Epithelial cell of proximal tubule (primary cell): ENCODE data around the gene KLHL12. TPM values are rescaled to one million over a fixed set of nuclear protein-coding genes. Genes with fewer than 3 reads are reported as not detected.

ENCODE experiments used
- DNase-seq: peaks from one replicate; pipeline ENCODE4 v3.0.0-alpha.2; 2011; ENCODE audit warnings: low read depth
- H3K4me3 ChIP-seq: 2 replicates; pipeline ENCODE4 v1.5.1; 2011; ENCODE audit warnings: low read depth, mild to moderate bottlenecking, low read length
- total RNA-seq: library from RNA; depleted of rRNA; stranded (reverse); fragments of >200 nt; gene quantifications from 2 replicates; pipeline ENCODE4 v1.2.3, GENCODE V29; 2015
- TF ChIP-seq, protein P1 (sequence below): conservative IDR thresholded peaks from 2 replicates; pipeline ENCODE4 v1.5.1; 2012; ENCODE audit warnings: low read depth, mild to moderate bottlenecking, low read length

Gene KLHL12
- total RNA-seq, 1 donor from 2014 or later, result 25.9 TPM

DNA sequence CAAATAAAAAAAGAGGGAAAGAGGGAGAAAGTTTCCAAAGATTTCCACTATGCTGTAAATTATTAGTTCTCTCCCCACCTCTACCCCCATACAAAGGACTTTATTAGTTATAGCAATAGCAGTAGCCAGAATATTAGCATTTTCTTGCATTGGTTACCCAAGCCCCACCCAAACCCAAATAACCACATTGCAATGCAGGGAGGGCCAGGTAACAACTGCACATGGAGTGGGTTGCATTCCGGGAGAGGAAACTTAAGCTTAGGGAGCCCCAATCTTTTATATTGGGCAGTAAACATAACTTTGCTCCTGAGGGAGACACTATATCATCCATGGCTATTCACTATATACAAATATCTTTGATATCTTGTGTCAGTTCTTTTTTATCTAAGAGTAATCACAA lies 25.1 kb upstream of the KLHL12 start:
- DNase-seq, result no peak
- no peak overlapping the region for H3K4me3 ChIP-seq
- TF ChIP-seq, protein P1, sequence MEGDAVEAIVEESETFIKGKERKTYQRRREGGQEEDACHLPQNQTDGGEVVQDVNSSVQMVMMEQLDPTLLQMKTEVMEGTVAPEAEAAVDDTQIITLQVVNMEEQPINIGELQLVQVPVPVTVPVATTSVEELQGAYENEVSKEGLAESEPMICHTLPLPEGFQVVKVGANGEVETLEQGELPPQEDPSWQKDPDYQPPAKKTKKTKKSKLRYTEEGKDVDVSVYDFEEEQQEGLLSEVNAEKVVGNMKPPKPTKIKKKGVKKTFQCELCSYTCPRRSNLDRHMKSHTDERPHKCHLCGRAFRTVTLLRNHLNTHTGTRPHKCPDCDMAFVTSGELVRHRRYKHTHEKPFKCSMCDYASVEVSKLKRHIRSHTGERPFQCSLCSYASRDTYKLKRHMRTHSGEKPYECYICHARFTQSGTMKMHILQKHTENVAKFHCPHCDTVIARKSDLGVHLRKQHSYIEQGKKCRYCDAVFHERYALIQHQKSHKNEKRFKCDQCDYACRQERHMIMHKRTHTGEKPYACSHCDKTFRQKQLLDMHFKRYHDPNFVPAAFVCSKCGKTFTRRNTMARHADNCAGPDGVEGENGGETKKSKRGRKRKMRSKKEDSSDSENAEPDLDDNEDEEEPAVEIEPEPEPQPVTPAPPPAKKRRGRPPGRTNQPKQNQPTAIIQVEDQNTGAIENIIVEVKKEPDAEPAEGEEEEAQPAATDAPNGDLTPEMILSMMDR, result no peak

DNA sequence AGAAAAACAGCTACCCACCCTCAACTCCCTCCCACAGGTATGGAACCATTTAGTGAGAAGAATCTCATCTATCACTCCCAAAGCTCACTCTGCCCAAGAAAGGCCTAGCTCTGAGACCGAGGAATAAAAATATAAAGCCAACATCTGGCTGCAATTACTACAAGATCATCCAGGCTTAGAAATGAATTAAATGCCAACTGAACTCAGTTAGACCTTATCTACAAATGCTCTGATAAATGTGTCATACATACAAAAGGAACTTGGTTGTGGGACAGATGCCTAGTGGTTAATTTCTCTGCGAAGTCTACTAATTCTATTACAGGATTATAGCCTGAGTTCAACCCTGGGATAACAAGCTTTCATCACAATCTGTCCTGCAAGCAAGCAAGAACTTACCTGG lies 24.4 kb upstream of the KLHL12 start:
- H3K4me3 ChIP-seq, result no peak overlapping the region
- TF ChIP-seq, protein P1, result no peak
- DNase-seq, result no peak

DNA sequence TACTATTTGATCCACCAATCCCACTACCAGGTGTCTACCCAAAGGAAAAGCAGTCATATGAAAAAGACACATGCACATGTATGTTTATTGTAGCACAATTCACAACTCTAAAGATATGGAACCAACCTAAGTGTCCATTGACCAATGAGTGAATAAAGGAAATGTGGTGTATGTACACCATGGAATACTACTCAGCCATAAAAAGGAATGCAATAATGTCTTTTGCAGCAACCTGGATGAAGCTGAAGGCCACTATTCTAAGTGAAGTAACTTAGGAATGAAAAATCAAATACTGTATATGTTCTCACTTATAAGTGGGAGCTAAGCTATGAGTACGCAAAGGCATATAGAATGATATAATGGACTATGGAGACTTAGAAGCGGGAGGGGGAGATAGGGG lies 18.4 kb upstream of the KLHL12 start:
- no peak for DNase-seq
- TF ChIP-seq, protein P1, result no peak
- no peak overlapping the region for H3K4me3 ChIP-seq

DNA sequence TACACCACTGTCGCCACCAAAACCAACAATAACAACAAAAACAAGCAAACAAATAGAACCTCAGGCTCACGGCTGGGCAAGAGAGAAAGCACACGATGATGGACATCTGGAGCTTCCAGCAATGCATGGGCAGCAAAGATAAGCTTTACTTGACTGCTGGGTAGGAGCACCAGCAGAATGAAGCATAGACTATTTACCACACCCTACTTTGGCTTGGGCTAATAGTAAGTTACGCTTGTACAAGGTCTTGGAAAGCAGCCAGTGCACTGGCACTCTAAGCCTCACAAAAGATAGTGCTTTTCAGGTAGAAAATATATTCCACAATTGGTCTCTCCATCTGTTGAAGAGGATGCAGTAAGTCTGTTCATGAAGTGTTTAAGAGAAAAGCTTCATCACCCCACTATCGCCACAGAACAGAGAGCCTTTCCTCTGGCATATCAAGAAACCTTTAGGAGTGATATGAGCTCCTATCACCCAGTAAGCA lies 17.4 kb upstream of the KLHL12 start:
- TF ChIP-seq, protein P1, result no peak
- H3K4me3 ChIP-seq, result no peak overlapping the region
- DNase-seq, result no peak

DNA sequence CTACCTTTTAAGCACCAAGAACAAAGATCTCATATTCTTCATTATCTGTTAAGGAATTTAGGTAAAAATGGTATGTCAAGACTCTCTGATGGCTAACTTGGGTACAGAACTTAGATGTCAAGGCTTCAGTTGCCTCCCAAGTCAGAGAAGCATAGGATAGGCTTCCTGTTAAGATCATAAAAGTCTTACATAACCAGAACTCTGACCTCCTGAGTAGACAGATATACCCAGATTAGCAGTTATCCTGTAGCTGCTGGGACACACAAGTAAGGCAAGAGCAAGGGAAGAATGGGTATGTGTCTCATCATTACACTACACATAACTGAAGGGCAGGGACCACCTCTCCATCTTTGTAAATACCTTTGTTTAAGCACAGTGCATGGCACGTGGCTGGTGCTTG lies 15.4 kb upstream of the KLHL12 start:
- no peak for DNase-seq
- H3K4me3 ChIP-seq, result no peak overlapping the region
- TF ChIP-seq, protein P1, result no peak

DNA sequence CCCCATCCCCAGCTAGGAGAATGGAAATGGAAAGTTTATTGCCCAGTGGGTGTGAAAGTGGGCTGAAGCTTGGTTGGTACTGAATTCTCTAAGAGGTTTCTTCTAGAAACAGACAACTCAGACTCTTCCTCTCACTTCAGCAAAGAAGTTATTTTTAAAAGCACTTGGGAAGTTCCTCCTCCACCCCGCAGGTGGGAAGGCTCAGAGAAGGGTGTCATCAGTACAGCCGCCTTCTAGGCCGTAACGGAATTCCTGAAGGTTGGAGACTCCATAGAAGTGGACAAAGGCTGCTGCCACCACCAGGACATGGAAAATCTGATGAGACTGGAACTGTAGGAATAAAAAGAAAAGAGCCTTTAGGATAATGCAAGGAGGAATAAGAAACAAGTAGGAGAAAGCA lies 14.3 kb upstream of the KLHL12 start:
- no peak for DNase-seq
- TF ChIP-seq, protein P1, result no peak
- H3K4me3 ChIP-seq, result no peak overlapping the region

DNA sequence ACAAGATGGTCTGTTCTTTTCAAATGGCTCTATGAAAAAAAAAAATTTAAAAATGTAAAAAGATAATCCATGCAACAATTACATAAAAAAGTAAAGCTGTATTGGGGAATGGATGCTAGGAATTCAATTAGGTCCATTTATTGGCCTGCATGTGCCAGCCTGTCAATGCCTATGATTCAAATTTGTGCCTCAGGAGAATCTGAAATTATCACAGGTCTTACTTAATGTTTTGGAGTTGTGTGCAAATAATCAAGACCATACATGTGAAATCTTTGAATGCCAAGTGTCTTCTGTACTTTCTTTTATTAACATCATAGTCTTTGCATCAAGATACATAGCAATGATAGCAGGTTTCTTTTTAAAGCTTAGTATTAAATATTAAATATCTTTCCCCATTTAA lies 13.5 kb upstream of the KLHL12 start:
- TF ChIP-seq, protein P1, result no peak
- no peak overlapping the region for H3K4me3 ChIP-seq
- DNase-seq, result no peak
